Lung (tissue), 12 donors: ENCODE measurements around the gene GPATCH8. TPM values are rescaled to one million over a fixed set of nuclear protein-coding genes. Genes with fewer than 3 reads are reported as not detected.

ENCODE experiments used
- ATAC-seq: fragments of 200-7000 bp; cut with Tn5 transposase; one replicate; pipeline ENCODE4 v1.9.1; 2020; ENCODE audit warnings: moderate number of reproducible peaks; ENCODE audit not compliant: insufficient read depth, low FRiP score
- DNase-seq, 3 donors: peaks; one replicate each; pipeline ENCODE4 v3.0.0-alpha.2; 2013 to 2017
- H3K27ac ChIP-seq, 2 donors: one replicate each; pipeline ENCODE4 v1.5.1; 2013; ENCODE audit warnings: mild to moderate bottlenecking in 2 of 2, moderate library complexity in 2 of 2, control low read depth in 1 of 2, inconsistent platforms in 1 of 2, low read depth in 1 of 2, low read length in 1 of 2
- H3K27me3 ChIP-seq, 3 donors: one replicate each; pipeline ENCODE4 v1.5.1; 2013; ENCODE audit warnings: low read length in 2 of 3; ENCODE audit not compliant: control insufficient read depth in 3 of 3, insufficient read depth in 3 of 3
- H3K36me3 ChIP-seq, 4 donors: one replicate each; pipeline ENCODE4 v1.5.1; 2013; ENCODE audit warnings: low read length in 4 of 4, mild to moderate bottlenecking in 1 of 4, moderate library complexity in 1 of 4; ENCODE audit not compliant: control insufficient read depth in 4 of 4, insufficient read depth in 4 of 4
- H3K4me1 ChIP-seq, 5 donors: one replicate each; pipeline ENCODE4 v1.5.1; 2013; ENCODE audit warnings: low read length in 5 of 5, mild to moderate bottlenecking in 2 of 5, moderate library complexity in 1 of 5; ENCODE audit not compliant: control insufficient read depth in 5 of 5, insufficient read depth in 5 of 5
- H3K4me3 ChIP-seq: one replicate; pipeline ENCODE4 v1.5.1; 2013; ENCODE audit warnings: mild to moderate bottlenecking, control low read depth, moderate library complexity
- H3K9ac ChIP-seq, 2 donors: one replicate each; pipeline ENCODE4 v1.5.1; 2013; ENCODE audit warnings: low read length in 2 of 2, control low read depth in 1 of 2; ENCODE audit not compliant: insufficient read depth in 1 of 2
- H3K9me3 ChIP-seq, 4 donors: one replicate each; pipeline ENCODE4 v1.5.1; 2013; ENCODE audit warnings: low read length in 3 of 4, mild to moderate bottlenecking in 1 of 4, moderate library complexity in 1 of 4; ENCODE audit not compliant: control insufficient read depth in 4 of 4, insufficient read depth in 3 of 4
- CTCF ChIP-seq: IDR thresholded peaks from 2 replicates; pipeline ENCODE4 v1.5.1; 2012; ENCODE audit warnings: mild to moderate bottlenecking; ENCODE audit errors: control extremely low read depth, extremely low read depth
- WGBS, 2 donors: extraction: QIAGEN DNeasy Blood & Tissue Kit; methylation state at CpG; one replicate each; pipeline ENCODE4 v1.1.7; 2013; 5-methylcytosine and 5-hydroxymethylcytosine counted together
- polyA plus RNA-seq, 2 donors: library from polyadenylated mRNA; stranded (reverse); fragments of 200-250 nt; gene quantifications; one replicate each; pipeline ENCODE4 v1.2.1, GENCODE V29; 2013
- total RNA-seq, 2 donors: library from RNA; depleted of rRNA in 1 of 2; stranded (reverse); fragments of >200 nt in 1 of 2; gene quantifications; one replicate each; pipeline ENCODE4 v1.2.1, GENCODE V29; 2014 to 2021
- donor health status: control.
- donor health status: control.
- donor health status: Bipolar disorder and iron deficiency.
- donor health status: healthy.
- donor health status: DM: yes; HTN: yes; CAD: no.

Gene GPATCH8
- total and polyA plus RNA-seq, 4 donors, result 8.9 to 62.0 (median 23.8) TPM

GRCh38 chr17:44444735-44445105 lies 58.5 kb downstream of the GPATCH8 start:
- H3K27me3 ChIP-seq, result no peaks in the 10 kb centered on the region
- H3K27ac ChIP-seq, result no peak overlapping the region
- DNase-seq (no peak), ATAC-seq (no peak)
- no peak for TF ChIP-seq CTCF
- H3K9ac ChIP-seq, result no peak overlapping the region
- no peaks in the 10 kb centered on the region for H3K9me3 ChIP-seq
- H3K4me3 ChIP-seq, result no peak overlapping the region
- 95 to 98% methylated on average over 6 of the region's 6 CpGs for WGBS, 2 donors
- H3K4me1 ChIP-seq, result no peaks in the 10 kb centered on the region
- no peaks in the 10 kb centered on the region for H3K36me3 ChIP-seq

- 91 to 98% methylated on average over 3 of the region's 3 CpGs for WGBS, 2 donors
Observed at GRCh38 chr17:44442806-44443205, 60.4 kb downstream of the GPATCH8 start.

GRCh38 chr17:44439168-44439567 lies 64.0 kb downstream of the GPATCH8 start:
- Histone ChIP-seq H3K9ac (no peak overlapping the region), H3K4me1 (peaks cover 0 to 9% (median 2%) of the 10 kb centered on the region in 5 donors), H3K36me3 (peaks cover 5 to 15% (median 8%) of the 10 kb centered on the region in 4 donors), H3K4me3 (no peak overlapping the region), H3K27me3 (no peaks in the 10 kb centered on the region), H3K9me3 (no peaks in the 10 kb centered on the region), H3K27ac (peak overlapping the region in 1 of 2 donors; percentile 29)
- DNase-seq (peak in 1 of 3 donors; percentile 40), ATAC-seq (no peak)
- 46 to 51% methylated on average over 3 of the region's 3 CpGs for WGBS, 2 donors
- TF ChIP-seq CTCF, result no peak

More at GRCh38 chr17:44442806-44443205, 60.4 kb downstream of the GPATCH8 start:
- H3K4me1 ChIP-seq, result peaks cover 0 to 9% (median 2%) of the 10 kb centered on the region in 5 donors
- H3K36me3 ChIP-seq, result no peaks in the 10 kb centered on the region
- no peaks in the 10 kb centered on the region for H3K27me3 ChIP-seq
- H3K9me3 ChIP-seq, result no peaks in the 10 kb centered on the region
- no peak overlapping the region for H3K27ac ChIP-seq
- H3K4me3 ChIP-seq, result no peak overlapping the region
- TF ChIP-seq CTCF, result no peak
- DNase-seq, result no peak
- no peak overlapping the region for H3K9ac ChIP-seq
- ATAC-seq, result no peak

GRCh38 chr17:44438636-44439035 lies 64.6 kb downstream of the GPATCH8 start:
- 38 to 43% methylated on average over 2 of the region's 2 CpGs for WGBS, 2 donors
- Histone ChIP-seq H3K27me3 (no peaks in the 10 kb centered on the region), H3K4me1 (peaks cover 0 to 9% (median 2%) of the 10 kb centered on the region in 5 donors), H3K4me3 (no peak overlapping the region), H3K27ac (peak overlapping the region in 1 of 2 donors; percentile 24), H3K9ac (no peak overlapping the region), H3K36me3 (peaks cover 7 to 18% (median 9%) of the 10 kb centered on the region in 4 donors), H3K9me3 (no peaks in the 10 kb centered on the region)
- no peak for TF ChIP-seq CTCF
- DNase-seq (peak in 2 of 3 donors; percentile 4 to 26), ATAC-seq (no peak)
